ENCODE measurements around the gene ILF2.
"Not testable (repeated sequence)": the region's sequence is repeated elsewhere in the genome, so short reads cannot be mapped to it uniquely, and the experiment has no call there.

ILF2 gene

DNA sequence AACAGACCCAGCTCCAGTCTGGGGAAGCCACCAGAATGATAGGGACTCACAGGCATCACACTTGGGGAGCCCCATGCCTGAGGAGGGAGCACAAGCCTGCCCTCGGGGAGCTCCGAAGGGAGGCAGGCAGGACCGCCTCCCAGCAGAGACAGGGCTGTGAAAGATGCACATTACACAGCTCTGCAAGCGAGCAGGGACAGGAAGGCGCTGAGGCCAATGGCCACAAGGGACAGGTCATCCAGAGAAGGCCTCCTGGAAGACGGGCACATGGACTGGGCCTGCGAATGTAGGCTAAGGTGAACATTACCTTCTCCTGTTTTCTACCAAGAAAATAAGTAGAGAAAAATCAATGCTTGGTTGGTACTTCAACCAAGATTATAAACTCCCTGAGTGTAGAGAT lies 11.9 kb upstream of the ILF2 start:
- in situ Hi-C loops (cut with MboI; ENCODE audit: low pct_unique_long_range_greater_than_20kb, low sequenced_read_pairs), result no loop called here
- no peak for DNase-seq

- no peak for DNase-seq
- in situ Hi-C loops (cut with MboI; ENCODE audit: low pct_unique_long_range_greater_than_20kb, low sequenced_read_pairs), result no loop called here
These were observed 9.3 kb upstream of the ILF2 start for GRCh38 chr1:153680120-153680403.

- in situ Hi-C loops (cut with MboI; ENCODE audit: low pct_unique_long_range_greater_than_20kb, low sequenced_read_pairs), result no loop called here
- DNase-seq, result no peak
These were observed 8.7 kb upstream of the ILF2 start for GRCh38 chr1:153679337-153680119.

DNA sequence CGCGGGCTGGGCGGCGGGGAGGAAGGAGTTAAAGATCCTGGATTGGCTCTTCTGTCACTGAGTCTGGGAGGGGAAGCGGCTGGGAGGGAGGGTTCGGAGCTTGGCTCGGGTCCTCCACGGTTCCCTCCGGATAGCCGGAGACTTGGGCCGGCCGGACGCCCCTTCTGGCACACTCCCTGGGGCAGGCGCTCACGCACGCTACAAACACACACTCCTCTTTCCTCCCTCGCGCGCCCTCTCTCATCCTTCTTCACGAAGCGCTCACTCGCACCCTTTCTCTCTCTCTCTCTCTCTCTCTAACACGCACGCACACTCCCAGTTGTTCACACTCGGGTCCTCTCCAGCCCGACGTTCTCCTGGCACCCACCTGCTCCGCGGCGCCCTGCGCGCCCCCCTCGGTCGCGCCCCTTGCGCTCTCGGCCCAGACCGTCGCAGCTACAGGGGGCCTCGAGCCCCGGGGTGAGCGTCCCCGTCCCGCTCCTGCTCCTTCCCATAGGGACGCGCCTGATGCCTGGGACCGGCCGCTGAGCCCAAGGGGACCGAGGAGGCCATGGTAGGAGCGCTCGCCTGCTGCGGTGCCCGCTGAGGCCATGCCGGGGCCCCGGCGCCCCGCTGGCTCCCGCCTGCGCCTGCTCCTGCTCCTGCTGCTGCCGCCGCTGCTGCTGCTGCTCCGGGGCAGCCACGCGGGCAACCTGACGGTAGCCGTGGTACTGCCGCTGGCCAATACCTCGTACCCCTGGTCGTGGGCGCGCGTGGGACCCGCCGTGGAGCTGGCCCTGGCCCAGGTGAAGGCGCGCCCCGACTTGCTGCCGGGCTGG lies 7.9 kb upstream of the ILF2 start, which contains the start of gene NPR1:
Gene NPR1, plus strand, starts transcription at position 170 of the 818 bp plus-strand sequence. Its CDS starts 421 bp downstream, at position 591.
- DNase-seq, result no peak
- in situ Hi-C loops (cut with MboI; ENCODE audit: low pct_unique_long_range_greater_than_20kb, low sequenced_read_pairs), result no loop called here

DNA sequence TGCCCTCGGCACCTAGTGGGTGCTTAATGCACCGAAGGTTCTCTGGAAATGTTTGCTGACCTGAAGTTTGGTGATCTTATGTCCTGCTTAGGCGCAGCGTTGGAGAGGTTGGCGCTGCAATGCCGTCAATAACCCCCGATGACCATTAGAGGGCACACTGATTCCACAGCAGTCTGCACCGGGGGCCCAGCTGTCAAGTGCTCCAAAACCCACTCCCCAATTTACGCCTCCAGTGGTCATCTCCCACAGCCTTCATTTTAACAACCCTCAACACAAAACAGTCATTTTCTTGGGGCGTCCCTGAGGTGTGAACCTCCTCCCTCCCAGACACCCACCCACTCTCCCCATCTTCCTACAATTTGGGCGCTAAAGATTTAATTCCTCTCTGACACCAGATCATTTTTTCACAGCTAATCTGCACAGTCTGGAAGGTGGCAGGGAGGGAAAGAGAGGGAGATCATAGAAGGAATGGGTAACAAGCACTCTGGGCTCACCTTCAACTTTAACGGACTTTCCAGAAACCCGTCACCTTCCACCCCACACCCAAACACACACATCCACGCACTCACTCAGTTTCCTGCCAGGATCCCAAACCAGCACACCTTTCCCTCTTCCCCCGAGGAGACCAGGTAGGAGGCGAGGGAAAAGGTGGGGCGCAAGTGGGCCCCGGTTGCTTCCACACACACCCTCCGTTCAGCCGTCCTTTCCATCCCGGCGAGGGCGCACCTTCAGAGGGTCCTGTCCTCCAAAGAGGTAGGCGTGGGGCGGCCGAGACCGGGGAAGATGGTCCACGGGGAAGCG lies 7.1 kb upstream of the ILF2 start:
- in situ Hi-C loops (cut with MboI; ENCODE audit: low pct_unique_long_range_greater_than_20kb, low sequenced_read_pairs), result no loop called here
- DNase-seq, result peak; percentile 55

DNA sequence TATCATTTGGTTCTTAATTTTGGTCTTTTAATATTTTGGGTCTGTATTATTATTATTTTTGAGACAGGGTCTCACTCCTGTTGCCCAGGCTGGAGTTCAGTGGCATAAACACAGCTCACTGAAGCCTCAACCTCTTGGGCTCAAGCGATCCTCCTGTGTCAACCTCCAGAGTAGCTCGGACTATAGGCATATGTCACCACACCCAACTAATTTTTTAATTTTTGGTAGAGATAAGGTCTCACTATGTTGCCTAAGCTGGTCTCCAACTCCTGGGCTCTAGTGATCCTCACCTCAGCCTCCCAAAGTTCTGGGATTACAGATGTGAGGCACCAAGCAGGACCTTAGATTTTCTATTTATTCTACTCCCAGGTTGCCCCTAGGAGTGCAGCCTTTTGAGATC lies 2.7 kb upstream of the ILF2 start:
- DNase-seq, result no peak
- in situ Hi-C loops (cut with MboI; ENCODE audit: low pct_unique_long_range_greater_than_20kb, low sequenced_read_pairs), result no loop called here

DNA sequence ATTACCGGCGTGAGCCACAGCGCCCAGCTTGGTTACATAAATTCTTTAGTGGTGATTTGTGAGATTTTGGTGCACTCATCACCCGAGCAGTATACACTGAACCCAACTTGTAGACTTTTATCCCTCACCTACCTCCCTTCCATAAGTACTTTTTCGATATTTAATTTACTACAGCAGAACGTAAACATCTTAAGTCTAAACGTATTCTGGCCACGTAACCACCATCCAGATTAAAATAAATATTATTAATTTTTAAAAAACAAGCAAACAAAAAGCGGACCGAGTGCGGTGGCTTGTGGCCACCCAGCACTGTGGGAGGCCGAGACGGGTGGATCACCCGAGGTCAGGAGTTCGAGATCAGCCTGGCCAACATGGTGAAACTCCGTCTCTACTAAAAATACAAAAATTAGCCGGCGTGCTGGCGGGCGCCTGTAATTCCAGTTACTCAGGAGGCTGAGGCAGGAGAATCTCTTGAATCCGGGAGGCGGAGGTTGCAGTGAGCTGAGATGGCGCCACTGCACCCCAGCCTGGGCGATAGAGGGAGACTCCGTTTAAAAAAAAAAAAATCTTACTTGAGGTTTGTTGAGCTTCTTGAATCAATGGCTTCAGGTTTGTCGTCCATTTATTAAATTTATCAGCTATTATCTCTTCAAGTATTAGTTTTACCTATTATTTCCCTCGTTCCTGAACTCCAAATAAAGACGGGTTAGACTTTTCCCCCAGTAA lies 998 bp upstream of the ILF2 start:
- DNase-seq, result peak; percentile 84
- in situ Hi-C loops (cut with MboI; ENCODE audit: low pct_unique_long_range_greater_than_20kb, low sequenced_read_pairs), result not testable (repeated sequence)

DNA sequence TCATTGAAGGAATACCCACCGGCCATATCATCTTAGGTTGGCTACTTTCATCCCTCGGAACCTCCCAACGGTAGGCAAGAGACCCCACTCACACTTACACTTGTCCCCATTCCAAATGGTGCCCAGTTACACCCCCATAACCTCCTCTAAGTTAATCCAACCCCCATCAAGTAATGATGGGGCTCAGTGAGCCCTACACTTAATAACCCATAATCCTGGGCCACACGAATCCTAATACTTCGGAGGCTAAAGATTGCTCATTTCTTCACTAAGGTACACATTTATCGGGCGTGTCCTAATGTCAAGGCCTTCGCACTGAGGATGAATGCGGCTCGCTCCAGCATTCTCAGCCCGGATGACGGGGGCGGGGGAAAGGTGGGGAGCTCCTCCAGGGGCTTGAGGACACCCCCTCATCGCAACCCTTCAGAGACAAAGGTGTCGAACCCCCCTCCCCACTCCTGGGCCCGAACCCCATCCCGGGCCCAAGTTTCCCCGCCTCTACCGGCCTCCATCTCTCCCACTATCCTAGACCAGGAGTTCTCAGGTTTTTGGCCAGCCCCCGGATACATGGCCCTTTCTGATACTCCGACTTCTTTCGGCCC lies 435 bp downstream of the ILF2 start:
- in situ Hi-C loops (cut with MboI; ENCODE audit: low pct_unique_long_range_greater_than_20kb, low sequenced_read_pairs), result no loop called here
- no peak for DNase-seq

- in situ Hi-C loops (cut with MboI; ENCODE audit: low pct_unique_long_range_greater_than_20kb, low sequenced_read_pairs), result no loop called here
These were observed 1.2 kb downstream of the ILF2 start for GRCh38 chr1:153669606-153670005.

DNA sequence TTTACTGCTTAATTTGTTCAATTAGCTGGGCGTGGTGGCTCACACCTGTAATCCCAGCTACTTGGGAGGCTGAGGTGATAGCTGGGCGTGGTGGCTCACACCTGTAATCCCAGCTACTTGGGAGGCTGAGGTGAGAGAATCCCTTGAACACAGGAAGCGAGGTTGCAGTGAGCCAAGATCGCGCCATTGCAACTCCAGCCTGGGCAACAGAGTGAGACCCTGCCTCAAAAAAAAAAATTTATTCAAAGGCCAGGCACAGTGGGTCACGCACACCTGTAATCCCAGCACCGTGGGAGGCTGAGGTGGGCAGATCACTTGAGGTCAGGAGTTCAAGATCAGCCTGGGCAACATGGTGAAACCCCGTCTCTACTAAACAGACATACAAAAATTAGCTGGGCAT lies 2.1 kb downstream of the ILF2 start:
- in situ Hi-C loops (cut with MboI; ENCODE audit: low pct_unique_long_range_greater_than_20kb, low sequenced_read_pairs); DNase-seq: not testable (repeated sequence)

More at GRCh38 chr1:153669606-153670005, 1.2 kb downstream of the ILF2 start:
- DNase-seq, result no peak

GRCh38 chr1:153667439-153667838 lies 3.4 kb downstream of the ILF2 start:
- in situ Hi-C loops (cut with MboI; ENCODE audit: low pct_unique_long_range_greater_than_20kb, low sequenced_read_pairs), result no loop called here
- DNase-seq, result no peak

- in situ Hi-C loops (cut with MboI; ENCODE audit: low pct_unique_long_range_greater_than_20kb, low sequenced_read_pairs), result no loop called here
These were observed 7.6 kb downstream of the ILF2 start for GRCh38 chr1:153663211-153663610.

DNA sequence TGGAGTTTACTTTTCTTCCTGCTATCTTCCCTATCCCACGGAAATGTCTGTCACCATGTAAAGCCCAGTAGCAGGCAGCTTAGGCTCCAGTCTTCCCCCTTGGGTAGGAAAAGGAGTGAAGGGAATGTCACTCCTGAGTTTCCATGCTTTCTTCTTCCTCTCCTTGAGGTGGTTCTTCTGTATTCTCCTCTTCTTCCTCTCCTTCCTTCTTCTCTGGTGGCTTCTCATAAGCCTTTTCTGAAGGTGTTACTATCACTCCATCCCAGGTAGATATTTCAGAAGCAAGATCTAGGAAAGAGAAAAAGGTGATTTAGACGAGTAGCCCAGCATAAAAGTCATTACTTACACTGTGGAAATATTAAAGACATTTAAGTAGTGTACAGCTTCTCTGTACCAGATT lies 8.5 kb downstream of the ILF2 start:
- in situ Hi-C loops (cut with MboI; ENCODE audit: low pct_unique_long_range_greater_than_20kb, low sequenced_read_pairs), result no loop called here
- no peak for DNase-seq

More at GRCh38 chr1:153663211-153663610, 7.6 kb downstream of the ILF2 start:
- DNase-seq, result no peak

DNA sequence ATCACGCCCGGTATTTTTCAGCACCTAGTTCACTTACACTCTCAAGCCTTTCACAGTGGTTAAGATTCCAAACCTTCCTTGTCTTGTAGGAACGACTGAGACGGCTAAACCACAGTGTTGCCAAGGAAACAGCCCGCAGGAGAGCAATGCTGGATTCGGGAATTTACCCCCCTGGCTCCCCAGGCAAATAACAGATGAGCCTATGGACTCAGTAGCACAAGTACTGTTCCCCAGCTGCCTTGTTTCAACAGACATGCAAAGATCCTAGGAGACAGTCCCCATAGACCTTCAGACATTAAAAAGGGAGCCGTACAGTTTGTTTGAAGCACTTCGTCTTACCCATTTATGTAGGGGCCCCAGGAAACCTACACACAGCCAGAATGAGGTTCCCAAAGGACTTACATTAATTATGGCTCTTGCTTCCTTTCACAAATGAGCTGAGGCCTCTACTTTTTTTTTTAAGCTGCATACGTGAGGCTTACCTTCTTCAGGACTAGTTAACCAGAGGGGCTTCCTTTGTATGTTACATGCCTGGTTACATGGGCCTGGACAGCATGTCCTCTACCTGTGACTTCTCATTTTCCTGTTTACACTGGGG lies 9.6 kb downstream of the ILF2 start:
- in situ Hi-C loops (cut with MboI; ENCODE audit: low pct_unique_long_range_greater_than_20kb, low sequenced_read_pairs), result no loop called here
- DNase-seq, result no peak

DNA sequence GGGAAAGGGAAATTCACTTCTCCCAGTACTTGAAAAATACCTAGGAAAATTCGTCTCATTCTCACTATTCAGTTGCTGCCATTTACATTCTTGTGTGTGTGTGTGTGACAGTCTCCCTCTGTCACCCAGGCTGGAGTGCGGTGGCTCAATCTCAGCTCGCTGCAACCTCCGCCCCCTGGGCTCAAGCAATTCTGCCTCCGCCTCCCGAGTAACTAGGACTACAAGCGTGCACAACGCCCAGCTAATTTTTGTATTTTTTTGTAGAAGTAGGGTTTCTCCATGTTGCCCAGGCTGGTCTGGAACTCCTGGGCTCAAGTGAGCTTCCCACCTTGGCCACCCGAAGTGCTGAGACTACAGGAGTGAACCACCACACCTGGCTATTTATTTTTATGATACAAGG lies 11.1 kb downstream of the ILF2 start:
- DNase-seq, result no peak
- in situ Hi-C loops (cut with MboI; ENCODE audit: low pct_unique_long_range_greater_than_20kb, low sequenced_read_pairs), result no loop called here

- no peak for DNase-seq
- in situ Hi-C loops (cut with MboI; ENCODE audit: low pct_unique_long_range_greater_than_20kb, low sequenced_read_pairs), result no loop called here
These were observed 11.6 kb downstream of the ILF2 start for GRCh38 chr1:153659175-153659534.

- in situ Hi-C loops (cut with MboI; ENCODE audit: low pct_unique_long_range_greater_than_20kb, low sequenced_read_pairs), result no loop called here
- DNase-seq, result peak; percentile 93
These were observed 12.2 kb downstream of the ILF2 start, which contains the start of gene SNAPIN for GRCh38 chr1:153658400-153659174. TSS of gene SNAPIN (plus strand) at chr1:153658703. CDS start at chr1:153658744, 41 bp downstream.

GRCh38 chr1:153655333-153655732 lies 15.5 kb downstream of the ILF2 start:
- no peak for DNase-seq
- in situ Hi-C loops (cut with MboI; ENCODE audit: low pct_unique_long_range_greater_than_20kb, low sequenced_read_pairs), result no loop called here
